Ecto neural progenitor cell (in vitro differentiated cells): ENCODE results near the gene SKA3.
"Not testable (repeated sequence)": the region's sequence is repeated elsewhere in the genome, so short reads cannot be mapped to it uniquely, and the experiment has no call there.

Experiments
- DNase-seq: peaks from one replicate; pipeline ENCODE4 v3.0.0-alpha.2; 2018; ENCODE audit warnings: low spot score

SKA3 gene

DNA sequence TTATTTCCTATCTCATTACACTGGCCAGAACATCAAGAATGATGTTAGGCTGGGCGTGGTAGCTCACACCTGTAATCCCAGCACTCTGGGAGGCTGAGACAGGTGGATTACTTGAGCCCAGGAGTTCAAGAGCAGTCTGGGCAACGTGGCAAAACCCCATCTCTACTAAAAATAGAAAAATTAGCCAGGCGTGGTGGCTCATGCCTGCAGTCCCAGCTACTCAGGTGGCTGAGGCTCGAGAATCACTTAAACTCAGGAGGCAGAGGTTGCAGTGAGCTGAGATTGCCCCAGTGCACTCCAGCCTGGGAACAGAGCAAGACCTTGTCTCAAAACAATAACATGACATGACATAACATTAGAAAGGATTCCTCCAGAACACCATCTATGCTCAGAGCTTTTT lies 10.7 kb downstream of the SKA3 start:
- DNase-seq = not testable (repeated sequence)

DNA sequence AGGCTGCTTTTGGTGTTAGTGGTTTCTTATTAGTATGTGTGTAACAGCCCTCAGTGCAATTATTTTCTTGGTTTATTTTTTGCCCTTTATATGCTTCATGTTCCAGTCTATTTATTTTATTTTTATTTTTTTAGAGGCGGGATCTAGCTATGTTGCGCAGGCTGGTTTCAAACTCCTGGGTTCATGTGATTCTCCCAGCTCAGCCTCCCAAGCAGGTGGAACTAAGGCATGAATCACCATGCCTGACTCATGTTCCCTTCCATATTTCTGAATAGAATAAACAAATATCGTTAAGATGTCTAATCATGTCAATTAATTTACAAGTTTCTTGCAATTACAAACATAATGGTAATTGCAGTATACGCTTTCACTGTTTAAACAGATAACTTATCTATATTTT lies 11.7 kb downstream of the SKA3 start:
- no peak for DNase-seq

DNA sequence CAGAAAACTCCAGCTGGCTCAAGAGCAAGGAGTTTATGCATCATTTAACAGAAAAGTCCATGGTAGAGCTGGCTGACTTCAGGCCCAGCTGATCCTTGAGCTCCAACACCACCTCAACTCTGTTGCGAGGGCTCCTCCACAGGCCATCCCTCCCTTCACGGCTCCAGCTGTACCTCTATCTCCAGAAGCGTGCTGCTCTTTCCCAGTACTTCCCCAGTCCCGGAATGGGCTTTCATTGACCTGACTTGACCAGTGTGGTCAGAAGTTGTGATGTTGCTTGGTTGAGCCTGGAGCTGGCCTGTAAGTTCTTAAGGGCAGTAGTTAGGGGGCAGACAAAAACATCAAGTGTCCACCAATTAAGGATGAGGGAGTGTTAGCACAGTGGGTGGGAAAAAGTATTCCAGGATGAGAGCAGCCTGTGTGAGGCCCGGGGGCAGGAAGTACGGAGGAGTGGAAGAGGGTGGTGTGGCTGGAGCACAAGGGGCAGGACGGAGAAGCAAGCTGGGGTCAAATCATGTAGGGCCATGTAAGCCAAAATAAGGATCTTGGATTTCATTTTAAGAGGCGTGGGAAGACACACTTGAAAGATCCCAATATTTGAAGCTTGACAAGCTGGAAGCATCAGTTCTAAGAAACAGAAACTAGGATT lies 24.0 kb downstream of the SKA3 start:
- no peak for DNase-seq

DNA sequence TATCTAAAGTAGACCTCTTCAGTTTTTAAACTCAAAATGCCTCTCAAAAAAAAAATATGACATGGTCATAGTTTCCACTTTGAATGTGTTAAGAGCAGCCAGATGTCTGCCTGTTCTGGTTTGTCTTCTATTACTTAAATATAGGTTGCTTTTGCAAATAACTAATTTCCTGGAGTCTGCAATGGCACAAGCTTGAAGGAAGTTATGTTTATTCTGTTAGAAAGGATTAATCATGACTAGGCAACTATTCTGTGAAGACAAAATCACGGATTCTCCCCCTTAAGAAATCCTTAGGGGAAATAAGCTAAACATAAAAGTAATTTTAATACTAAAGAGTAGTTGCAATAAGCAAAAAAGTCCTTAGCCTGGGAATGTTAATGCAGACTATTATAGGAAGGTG lies 26.3 kb downstream of the SKA3 start:
- DNase-seq = no peak

DNA sequence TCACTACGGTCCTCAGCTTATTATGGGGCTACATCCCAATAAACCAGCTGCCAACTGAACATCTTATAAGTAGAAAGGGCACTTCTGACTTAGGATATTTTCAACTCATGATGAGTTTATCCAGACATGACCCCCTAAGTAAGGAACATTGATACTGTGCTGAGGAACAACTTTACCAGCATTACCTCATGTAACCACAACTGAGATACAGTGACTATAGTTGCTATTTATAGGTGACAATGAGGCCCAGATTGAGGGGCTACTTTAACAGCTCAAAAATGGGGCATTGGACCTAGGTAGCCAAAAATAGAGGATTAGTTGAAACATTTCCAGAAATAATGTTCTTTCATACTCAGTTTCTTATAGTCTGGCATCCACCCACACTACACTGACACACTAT lies 26.8 kb downstream of the SKA3 start:
- no peak for DNase-seq

- no peak for DNase-seq
Observed at GRCh38 chr13:21148557-21149258, 27.6 kb downstream of the SKA3 start.

DNA sequence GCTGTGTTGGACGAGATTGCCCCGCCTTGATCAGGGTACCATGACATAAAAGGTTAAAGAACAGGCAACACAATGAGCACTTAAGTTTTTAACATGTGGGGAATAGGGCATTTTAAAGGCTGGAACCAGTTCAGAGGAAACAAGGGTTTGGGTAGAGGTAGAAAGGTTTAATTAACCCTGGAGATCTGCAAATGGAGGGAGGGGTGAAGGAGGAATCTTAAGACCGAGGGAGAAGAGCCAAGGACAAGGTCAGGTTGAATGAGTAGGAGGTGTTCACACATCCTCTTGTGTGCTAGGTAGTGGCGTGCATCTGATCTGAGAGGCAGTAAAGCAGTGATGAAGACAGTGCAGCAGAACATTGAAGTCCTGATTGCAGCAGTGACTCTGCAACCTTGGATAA lies 28.5 kb downstream of the SKA3 start:
- DNase-seq = no peak

DNA sequence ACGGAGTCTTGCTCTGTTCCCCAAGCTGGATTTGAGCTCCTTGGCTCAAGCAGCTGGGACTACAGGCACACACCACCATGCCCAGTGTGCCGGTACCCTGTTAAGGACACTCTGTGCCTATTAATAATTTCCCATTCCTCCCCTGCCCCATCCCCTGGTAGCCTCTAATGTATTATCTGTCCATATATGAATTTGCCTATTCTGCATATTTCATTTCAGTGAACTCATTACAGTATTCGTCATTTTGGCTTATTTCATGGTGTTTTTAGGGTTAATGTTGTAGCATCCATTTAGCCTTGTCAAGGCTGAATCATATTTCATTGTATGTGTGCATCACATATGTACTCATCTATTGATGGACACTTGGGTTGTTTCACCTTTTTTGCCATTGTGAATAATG lies 33.6 kb downstream of the SKA3 start:
- DNase-seq = no peak

DNA sequence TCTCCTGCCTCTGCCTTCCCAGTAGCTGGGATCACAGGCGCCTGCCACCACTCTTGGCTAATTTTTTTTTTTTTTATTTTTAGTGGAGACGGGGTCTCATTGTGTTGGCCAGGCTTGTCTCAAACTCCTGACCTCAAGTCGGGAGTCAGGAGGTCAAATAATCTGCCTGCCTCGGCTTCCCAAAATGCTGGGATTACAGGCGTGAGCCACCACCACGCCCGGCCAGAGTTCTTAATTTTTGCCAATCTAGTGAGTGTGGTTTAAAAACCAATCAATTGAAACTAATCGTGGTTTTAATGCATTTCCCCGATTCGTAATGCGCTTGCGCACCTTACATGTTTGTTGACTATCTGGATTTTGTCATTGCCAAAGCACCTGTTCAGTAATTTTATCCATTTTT lies 37.0 kb downstream of the SKA3 start:
- DNase-seq = no peak

GRCh38 chr13:21138561-21138960 lies 37.8 kb downstream of the SKA3 start:
- no peak for DNase-seq

DNA sequence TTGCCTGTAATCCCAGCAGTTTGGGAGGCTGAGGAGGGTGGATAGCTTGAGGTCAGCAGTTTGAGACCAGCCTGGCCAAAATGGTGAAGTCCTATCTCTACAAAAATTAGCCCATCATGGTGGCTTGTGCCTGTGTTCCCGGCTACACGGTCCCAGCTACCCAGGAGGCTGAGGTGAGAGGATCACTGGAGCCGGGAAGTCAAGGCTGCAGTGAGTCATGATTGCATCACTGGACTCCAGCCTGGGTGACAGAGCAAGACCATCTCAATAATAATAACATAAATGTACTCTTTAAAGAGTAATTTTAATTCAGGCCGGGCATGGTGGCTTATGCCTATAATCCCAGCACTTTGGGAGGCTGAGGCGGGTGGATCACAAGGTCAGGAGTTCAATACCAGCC lies 38.7 kb downstream of the SKA3 start:
- DNase-seq = no peak

- not testable (repeated sequence) for DNase-seq
Observed at GRCh38 chr13:21135833-21136232, 40.5 kb downstream of the SKA3 start.

DNA sequence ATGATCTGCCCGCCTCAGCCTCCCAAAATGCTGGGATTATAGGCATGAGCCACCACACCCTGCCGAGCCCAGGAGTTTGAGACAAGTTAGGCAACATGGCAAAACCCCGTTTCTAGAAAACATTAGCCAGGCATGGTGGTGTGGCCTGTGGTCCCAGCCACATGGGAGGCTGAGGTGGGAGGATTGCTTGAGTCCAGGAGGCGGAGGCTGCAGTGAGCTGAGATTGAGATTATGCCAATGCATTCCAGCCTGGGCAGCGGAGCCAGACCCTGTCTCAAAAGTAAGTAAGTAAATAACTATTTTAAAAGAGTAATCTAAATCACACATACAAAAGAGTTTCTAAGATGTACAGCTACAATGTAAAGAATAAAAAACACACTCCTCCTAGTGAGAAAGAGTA lies 41.9 kb downstream of the SKA3 start:
- no peak for DNase-seq

DNA sequence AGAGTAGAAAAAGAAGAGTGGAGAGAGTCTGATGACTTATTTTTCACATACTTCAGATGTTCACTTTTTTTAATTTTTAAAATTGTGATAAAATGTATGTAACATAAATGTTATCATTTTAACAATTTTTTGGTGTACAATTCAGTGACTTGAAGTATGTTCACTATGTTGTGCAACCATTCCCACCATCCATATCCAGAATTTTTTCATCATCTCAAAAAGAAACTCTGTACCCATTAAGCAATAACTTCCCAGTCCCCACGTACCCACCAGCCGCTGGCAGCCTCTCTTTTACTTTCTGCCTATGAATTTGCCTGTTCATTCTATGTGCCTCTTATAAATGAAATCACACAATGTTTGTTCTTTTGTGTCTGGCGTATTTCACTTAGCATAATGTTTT lies 43.3 kb downstream of the SKA3 start:
- DNase-seq = no peak

DNA sequence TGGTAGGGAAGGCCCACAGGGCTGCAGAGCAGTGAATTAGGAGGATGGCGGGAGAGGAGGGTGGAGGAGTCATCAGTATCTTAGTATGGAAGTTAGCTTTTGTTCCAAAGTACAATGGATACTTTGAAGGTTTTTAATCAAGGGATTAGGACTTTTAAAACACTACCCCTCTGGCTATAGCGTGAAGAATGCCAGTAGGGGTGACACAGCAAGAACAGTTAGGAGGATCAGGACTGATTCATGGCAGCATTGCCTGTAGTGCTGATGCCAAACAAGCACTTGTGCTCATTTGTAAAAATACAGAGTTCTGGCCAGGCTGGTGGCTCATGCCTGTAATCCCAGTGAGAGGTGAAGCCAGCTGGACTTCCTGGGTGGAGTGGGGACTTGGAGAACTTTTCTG lies 46.2 kb downstream of the SKA3 start:
- no peak for DNase-seq

- no peak for DNase-seq
Observed at GRCh38 chr13:21124852-21125251, 51.5 kb downstream of the SKA3 start.

- DNase-seq = no peak
Observed at GRCh38 chr13:21123956-21124355, 52.4 kb downstream of the SKA3 start.

DNA sequence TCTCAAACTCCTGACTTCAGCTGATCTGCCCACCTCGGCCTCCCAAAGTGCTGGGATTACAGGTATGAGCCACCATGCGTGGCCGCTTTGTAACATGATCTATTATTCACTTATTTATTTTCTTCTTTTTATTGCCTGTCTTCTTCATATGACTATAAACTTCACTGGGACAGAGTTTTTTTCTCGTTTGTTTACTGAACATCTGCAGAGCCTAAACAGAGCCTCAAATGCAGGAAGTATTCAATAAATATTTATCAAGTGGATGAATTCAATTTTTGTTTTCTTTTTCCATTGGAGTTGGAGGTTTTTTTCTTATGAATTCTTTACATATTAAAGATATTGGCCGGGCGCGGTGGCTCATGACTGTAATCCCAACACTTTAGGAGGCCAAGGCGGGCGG lies 54.7 kb downstream of the SKA3 start:
- no peak for DNase-seq

GRCh38 chr13:21120191-21120590 lies 56.2 kb downstream of the SKA3 start:
- DNase-seq = no peak

GRCh38 chr13:21119526-21119925 lies 56.8 kb downstream of the SKA3 start:
- no peak for DNase-seq

GRCh38 chr13:21118180-21118579 lies 58.2 kb downstream of the SKA3 start:
- no peak for DNase-seq

DNA sequence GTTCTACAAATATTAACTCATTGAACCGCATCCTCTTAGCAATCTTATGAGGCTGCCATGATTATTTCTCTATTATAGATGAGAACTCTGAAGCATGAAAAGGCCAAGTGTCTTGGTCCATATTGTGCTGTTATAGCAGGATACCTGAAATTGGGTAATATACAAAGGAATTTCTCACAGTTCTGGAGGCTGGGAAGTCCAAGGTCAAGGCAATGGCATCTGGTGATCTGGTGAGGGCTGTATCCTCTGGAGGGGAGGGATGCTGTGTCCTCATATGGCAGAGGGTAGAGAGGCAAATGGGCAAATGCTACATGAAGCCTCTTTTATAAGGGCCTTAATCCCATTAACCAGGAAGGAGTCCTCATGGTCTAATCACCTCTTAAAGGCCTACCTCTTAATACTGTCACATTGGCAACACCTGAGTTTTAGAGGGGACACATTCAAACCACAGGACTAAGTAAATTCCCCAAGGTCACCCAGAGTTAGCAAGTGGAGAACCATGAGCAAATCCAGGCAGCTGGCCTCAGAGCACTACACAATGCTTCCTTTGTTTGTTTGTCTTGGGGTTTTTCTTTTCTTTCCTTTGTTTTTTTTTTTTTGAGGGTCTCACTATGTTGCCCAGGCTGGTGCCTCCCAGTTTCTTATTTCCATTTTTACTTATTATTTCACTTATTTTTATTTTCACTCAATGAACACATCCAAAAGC lies 59.1 kb downstream of the SKA3 start:
- no peak for DNase-seq

DNA sequence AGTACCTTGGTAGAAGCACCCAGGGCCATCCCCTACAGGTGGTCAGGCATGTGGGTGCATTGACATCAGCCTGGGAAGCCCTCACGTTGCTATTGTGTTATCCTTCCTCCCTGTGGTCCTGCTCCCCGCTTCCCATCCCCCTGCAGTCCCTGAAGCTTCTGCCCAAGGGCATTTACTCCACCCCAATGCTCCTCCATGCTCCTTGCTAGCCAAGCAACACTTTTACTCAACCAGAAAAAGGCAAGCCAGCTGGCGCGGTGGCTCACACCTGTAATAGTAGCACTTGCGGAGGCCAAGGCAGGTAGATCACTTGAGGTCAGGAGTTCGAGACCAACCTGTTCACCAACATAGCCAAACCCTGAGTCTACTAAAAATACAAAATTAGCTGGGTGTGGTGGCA lies 60.2 kb downstream of the SKA3 start:
- no peak for DNase-seq

- DNase-seq = no peak
Observed at GRCh38 chr13:21115231-21115630, 61.1 kb downstream of the SKA3 start.
